HCT116 (cell line): ENCODE data around the gene FAAP100. TPM values are rescaled to one million over a fixed set of nuclear protein-coding genes. Genes with fewer than 3 reads are reported as not detected.

ENCODE experiments used
- ATAC-seq: fragments of 200-7000 bp; cut with Tn5 transposase; 2 replicates; pipeline ENCODE4 v1.9.1; 2020; ENCODE audit warnings: mild to moderate bottlenecking, moderate library complexity
- BruUV-seq: library from RNA; stranded (reverse); fragments of 400-500 nt; replicated peaks from 2 replicates; lab custom pipeline; 2021; lab: Mats Ljungman, UMichigan
- CTCF ChIA-PET: fragments of 300-600 bp; sonication (Branson Sonifier 250); formaldehyde crosslinking; loops from one replicate; lab custom pipeline; 2021; ENCODE audit warnings: antibody characterized with exemption; lab: Charles Lee
- POLR2A ChIA-PET: fragments of 300-600, 350-600 bp; sonication (Branson Sonifier 250); formaldehyde crosslinking; loops from one replicate; lab custom pipeline; 2021; ENCODE audit warnings: antibody characterized with exemption; lab: Charles Lee
- RAD21 ChIA-PET, 2 experiments: fragments of 300-600 bp; sonication (Branson Sonifier 250); formaldehyde crosslinking; loops; one replicate each; lab custom pipeline; 2023; ENCODE audit warnings: low total read pairs in 2 of 2; ENCODE audit not compliant: uncharacterized antibody in 2 of 2, unreplicated experiment in 2 of 2, low non-redundant PET in 1 of 2; lab: Charles Lee
- DNase-seq: peaks from one replicate; pipeline ENCODE4 v3.0.0-alpha.2; 2010; ENCODE audit warnings: low read depth, low spot score
- H2AFZ ChIP-seq: fragments of 200-600 bp; shearing (Covaris generic), sonication (generic); 2 replicates; pipeline ENCODE4 v1.6.1; 2017; ENCODE audit warnings: low read depth, mixed run types, mixed read lengths, antibody characterized with exemption, low read length; ENCODE audit not compliant: poor library complexity, severe bottlenecking
- H3K27ac ChIP-seq: 2 replicates; pipeline ENCODE4 v1.5.1; 2012; ENCODE audit warnings: low read depth, low read length
- H3K27me3 ChIP-seq: fragments of 200-600 bp; sonication (generic); 2 replicates; pipeline ENCODE4 v1.6.1; 2016; ENCODE audit warnings: mixed run types, low read length, mixed read lengths; ENCODE audit not compliant: insufficient read depth
- H3K36me3 ChIP-seq, 2 experiments: fragments of 200-500 bp in 1 of 2; fragments of 200-600 bp in 1 of 2; sonication (Bioruptor generic) in 1 of 2; sonication (generic) in 1 of 2; 2 replicates each; pipeline versions ENCODE4 v1.5.1 to v1.6.1; 2014 to 2016; ENCODE audit warnings: low read length in 2 of 2, inconsistent platforms in 1 of 2, mixed read lengths in 1 of 2, mixed run types in 1 of 2; ENCODE audit not compliant: insufficient read depth in 2 of 2, control insufficient read depth in 1 of 2
- H3K4me1 ChIP-seq, 2 experiments: fragments of 200-600 bp in 1 of 2; sonication (generic) in 1 of 2; 2 replicates each; pipeline versions ENCODE4 v1.5.1 to v1.6.1; 2012 to 2017; ENCODE audit warnings: low read length in 2 of 2, inconsistent platforms in 1 of 2, mild to moderate bottlenecking in 1 of 2, mixed read lengths in 1 of 2, mixed run types in 1 of 2, moderate library complexity in 1 of 2; ENCODE audit not compliant: insufficient read depth in 2 of 2, control insufficient read depth in 1 of 2
- H3K4me2 ChIP-seq: fragments of 200-600 bp; sonication (generic); 2 replicates; pipeline ENCODE4 v1.6.1; 2017; ENCODE audit warnings: mixed run types, low read length, mixed read lengths
- H3K4me3 ChIP-seq, 2 experiments: fragments of 200-600 bp in 1 of 2; sonication (generic) in 1 of 2; replicated peaks in 1 of 2; 2 replicates each; pipeline ENCODE4 v1.5.1; 2011 to 2016; ENCODE audit warnings: low read length in 2 of 2, control low read depth in 1 of 2, low read depth in 1 of 2, mild to moderate bottlenecking in 1 of 2, mixed read lengths in 1 of 2, mixed run types in 1 of 2
- H3K79me2 ChIP-seq: fragments of 200-600 bp; sonication (generic); 2 replicates; pipeline ENCODE4 v1.6.1; 2017; ENCODE audit warnings: mild to moderate bottlenecking, mixed run types, low read length, moderate library complexity, mixed read lengths; ENCODE audit not compliant: insufficient read depth
- H3K9ac ChIP-seq: fragments of 200-600 bp; sonication (generic); 2 replicates; pipeline ENCODE4 v1.6.1; 2016; ENCODE audit warnings: low read length, mixed read lengths
- H3K9me2 ChIP-seq: fragments of 200-600 bp; sonication (generic), shearing (Covaris generic); 2 replicates; pipeline ENCODE4 v1.6.1; 2017; ENCODE audit warnings: mixed run types, mild to moderate bottlenecking, moderate library complexity; ENCODE audit not compliant: insufficient read depth
- H3K9me3 ChIP-seq, 2 experiments: fragments of 200-500 bp in 1 of 2; fragments of 200-600 bp in 1 of 2; sonication (Bioruptor generic) in 1 of 2; sonication (generic) in 1 of 2; 2 replicates each; pipeline ENCODE4 v1.6.1; 2014 to 2017; ENCODE audit warnings: low read length in 2 of 2, mixed read lengths in 2 of 2, inconsistent platforms in 1 of 2, low read depth in 1 of 2, mild to moderate bottlenecking in 1 of 2, mixed run types in 1 of 2, moderate library complexity in 1 of 2; ENCODE audit not compliant: control insufficient read depth in 1 of 2, insufficient read depth in 1 of 2
- H4K20me1 ChIP-seq: fragments of 200-600 bp; sonication (generic), shearing (Covaris generic); 2 replicates; pipeline ENCODE4 v1.6.1; 2017; ENCODE audit warnings: mixed run types, mild to moderate bottlenecking, moderate library complexity; ENCODE audit not compliant: insufficient read depth
- CEBPB ChIP-seq: IDR thresholded peaks from 2 replicates; pipeline ENCODE4 v1.6.1; 2012; ENCODE audit warnings: low read depth
- CTCF ChIP-seq, 3 experiments: fragments of 200-600 bp in 1 of 3; sonication (generic) in 1 of 3; IDR thresholded peaks in 2 of 3; conservative IDR thresholded peaks in 1 of 3; 2 replicates each; pipeline ENCODE4 v1.5.1; 2012 to 2017; ENCODE audit warnings: low read depth in 2 of 3, low read length in 2 of 3, antibody characterized with exemption in 1 of 3, borderline replicate concordance in 1 of 3, control low read depth in 1 of 3, mild to moderate bottlenecking in 1 of 3, mixed read lengths in 1 of 3, mixed run types in 1 of 3, moderate library complexity in 1 of 3; ENCODE audit not compliant: insufficient read depth in 1 of 3
- EZH2phosphoT487 ChIP-seq: fragments of 200-600 bp; IDR thresholded peaks from 2 replicates; pipeline ENCODE4 v1.6.1; 2018; ENCODE audit warnings: antibody characterized with exemption, borderline replicate concordance
- MAX ChIP-seq: IDR thresholded peaks from 2 replicates; pipeline ENCODE4 v1.6.1; 2012
- RAD21 ChIP-seq: IDR thresholded peaks from 2 replicates; pipeline ENCODE4 v1.6.1; 2012; ENCODE audit warnings: low read depth, mild to moderate bottlenecking
- intact Hi-C: fragments of 100-400 bp; cut with micrococcal nuclease; formaldehyde crosslinking; loops from 2 replicates; pipeline ENCODE4 v1.10.0; 2022
- total RNA-seq: library from RNA; stranded (reverse); gene quantifications from one replicate; pipeline ENCODE4 v1.2.1, GENCODE V29; 2021; ENCODE audit not compliant: unreplicated experiment

The FAAP100 gene
- total RNA-seq, 1 experiment from 2014 or later = 53.4 TPM

GRCh38 chr17:81558941-81559806 lies 7.0 kb upstream of the FAAP100 start:
- BruUV-seq = no TSS peak
- ChIA-PET CTCF (no interaction called here), POLR2A (no interaction called here), RAD21 (no interaction called here)
- DNase-seq = no peak
- ATAC-seq = peak; percentile 67
- Histone ChIP-seq H2AFZ (no peak overlapping the region), H3K9ac (no peak overlapping the region), H3K9me3 (no peaks in the 10 kb centered on the region), H3K27ac (no peak overlapping the region; the same call in 1 of the 2 replicates), H3K36me3 (peaks cover 40 to 55% of the 10 kb centered on the region in 2 experiments), H3K4me2 (no peak overlapping the region), H3K4me1 (peaks cover 3 to 26% of the 10 kb centered on the region in 2 experiments), H3K27me3 (no peaks in the 10 kb centered on the region), H4K20me1 (no peaks in the 10 kb centered on the region), H3K4me3 (no peak overlapping the region), H3K9me2 (no peaks in the 10 kb centered on the region), H3K79me2 (no peaks in the 10 kb centered on the region; the same call in 1 of the 2 replicates)
- intact Hi-C loops = loop anchor here (10.0 kb wide), 1 partner anchor 136 kb away; no protein-coding TSS in a partner anchor
- TF ChIP-seq MAX (no peak), CTCF (IDR thresholded peaks at IDR 0.05 in 2 of 3, conservative IDR thresholded peaks at IDR 0.05 in 1 of 3; ENCODE audit: borderline replicate concordance in 1 of 3, insufficient read depth in 1 of 3, low read depth in 2 of 3, low read length in 2 of 3) (peak in 2 of 3 experiments; percentile 30 to 32; a peak in 4 of 6 replicates)

GRCh38 chr17:81558115-81558468 lies 5.9 kb upstream of the FAAP100 start:
- ChIA-PET POLR2A (interaction anchor here (1.1 kb wide), 1 partner anchor 8 kb away, joined by 4 read pairs; no protein-coding TSS in a partner anchor), RAD21 (no interaction called here)
- no peaks in the 10 kb centered on the region for H3K9me2 ChIP-seq
- TF ChIP-seq CEBPB = no peak
- no peak for TF ChIP-seq RAD21
- TF ChIP-seq EZH2phosphoT487 = no peak
- TF ChIP-seq, all 23 proteins: peak for 0
- Histone ChIP-seq H4K20me1 (no peaks in the 10 kb centered on the region), H3K27me3 (no peaks in the 10 kb centered on the region), H3K79me2 (no peaks in the 10 kb centered on the region; the same call in 1 of the 2 replicates), H3K36me3 (peaks cover 31 to 45% of the 10 kb centered on the region in 2 experiments), H3K4me3 (no peak overlapping the region), H3K4me1 (peaks cover 11 to 37% of the 10 kb centered on the region in 2 experiments), H3K9me3 (no peaks in the 10 kb centered on the region), H2AFZ (no peak overlapping the region), H3K9ac (no peak overlapping the region), H3K4me2 (no peak overlapping the region), H3K27ac (no peak overlapping the region; the same call in 1 of the 2 replicates)
- no peak for ATAC-seq
- BruUV-seq = no TSS peak
- CTCF ChIA-PET = no interaction called here
- no peak for DNase-seq
- intact Hi-C loops = loop anchor here (10.0 kb wide), 1 partner anchor 137 kb away; no protein-coding TSS in a partner anchor
